Measurements from ENCODE around the gene OPN1SW.
A peak's percentile ranks its signal among the peaks of the same experiment; 100 is the strongest.

OPN1SW gene

DNA sequence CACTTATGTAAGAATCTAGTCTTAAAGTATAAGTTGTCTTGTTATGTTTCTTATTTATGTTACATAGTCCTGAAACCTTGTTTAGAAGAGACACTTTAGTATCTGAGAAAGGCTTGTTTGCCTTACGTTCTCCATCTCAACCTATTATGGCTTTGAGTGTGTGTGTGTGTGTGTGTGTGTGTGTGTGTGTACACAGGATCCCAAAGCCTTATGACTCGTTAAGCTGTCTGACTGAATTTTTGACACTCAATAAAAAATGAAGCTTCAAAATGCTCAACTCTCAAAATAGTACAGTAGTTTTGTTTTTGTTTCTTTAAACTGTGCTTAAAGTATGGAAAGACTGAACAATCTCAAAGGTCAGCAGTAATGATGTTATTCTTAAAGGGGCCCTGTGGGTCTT lies 18.4 kb downstream of the OPN1SW start:
- DNase-seq (ENCODE audit: low read depth) = no peak

DNA sequence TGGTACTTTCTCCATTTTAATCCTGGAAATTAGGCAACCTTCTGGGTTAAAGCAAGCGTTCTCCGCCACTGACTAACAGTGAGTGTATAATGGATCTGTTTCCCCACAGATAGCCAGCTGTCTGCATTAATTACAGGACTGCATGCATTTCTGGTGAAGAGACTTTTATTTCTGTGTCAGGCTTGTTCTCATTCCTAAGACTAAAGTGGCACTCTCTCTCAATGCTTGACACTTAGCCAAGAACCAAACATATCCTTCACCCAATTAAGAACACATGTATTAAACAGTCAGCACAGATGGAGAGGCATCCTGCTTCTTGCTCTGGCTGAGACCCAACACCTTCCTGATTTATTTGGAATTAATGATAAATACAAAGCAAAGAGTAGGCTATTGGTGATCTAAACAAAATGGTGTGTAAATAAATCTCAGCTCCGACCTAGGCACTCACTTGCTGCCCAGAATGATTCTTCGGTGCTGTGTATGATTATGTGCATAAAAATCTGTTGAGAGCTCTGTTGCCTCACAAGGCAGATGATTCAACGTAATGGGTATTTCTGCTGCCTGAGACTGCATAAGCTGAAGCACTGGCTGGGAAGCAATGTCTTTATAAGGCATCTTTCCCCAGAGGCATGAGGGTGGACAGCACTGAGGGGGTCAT lies 19.6 kb downstream of the OPN1SW start:
- DNase-seq (ENCODE audit: low read depth) = peak; percentile 97

DNA sequence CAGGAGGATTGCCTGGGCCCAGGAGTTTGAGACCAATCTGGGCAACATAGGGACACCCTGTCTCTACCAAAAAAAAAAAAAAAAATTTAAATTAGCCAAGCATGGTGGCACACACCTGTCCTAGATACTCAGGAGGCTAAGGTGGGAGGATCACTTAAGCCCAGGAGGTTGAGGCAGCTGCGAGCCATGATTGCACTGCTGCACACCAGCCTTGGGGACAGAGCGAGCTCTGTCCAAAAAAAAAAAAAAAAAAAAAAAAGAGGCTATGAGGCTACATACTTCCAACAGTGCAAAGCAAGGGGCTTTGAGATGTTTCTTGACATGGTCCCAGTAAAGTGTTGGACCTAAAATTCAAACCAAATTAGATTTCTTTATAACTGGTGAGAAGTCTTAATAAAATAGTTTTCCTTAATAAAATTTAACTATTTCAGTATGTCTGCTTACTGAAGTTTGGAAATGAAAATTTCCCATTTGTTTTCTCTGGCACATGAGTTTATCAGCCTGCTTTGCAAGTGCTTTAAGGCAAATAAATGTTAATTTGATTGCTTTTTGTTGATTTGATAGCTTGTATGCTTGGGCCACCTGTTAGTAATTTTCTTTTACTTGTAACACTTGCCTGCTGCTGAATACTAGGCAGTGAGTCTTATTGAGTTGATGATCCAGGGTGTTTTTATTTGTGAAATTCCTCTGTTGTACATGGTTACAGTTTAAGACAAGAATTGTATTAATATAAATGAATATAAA lies 20.3 kb downstream of the OPN1SW start:
- no peak for DNase-seq (ENCODE audit: low read depth)

DNA sequence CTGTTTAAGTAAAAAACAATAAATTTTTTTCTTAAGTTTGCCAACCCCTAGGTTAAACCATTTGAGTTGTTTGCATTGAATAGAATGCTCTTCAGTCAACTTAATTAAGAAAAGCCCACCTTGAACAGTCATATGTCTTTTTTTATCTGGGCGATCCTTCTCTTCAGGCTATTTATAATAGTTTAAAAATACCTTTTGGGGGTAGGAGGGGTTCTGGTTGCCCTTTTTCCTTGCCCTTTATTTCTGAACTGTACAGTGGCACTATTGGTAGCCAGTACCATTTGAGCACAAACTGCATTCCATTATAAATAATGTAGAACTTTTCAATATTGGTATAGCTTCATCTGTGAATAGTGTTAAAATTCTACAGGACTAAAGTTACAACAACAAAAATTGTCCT lies 23.3 kb downstream of the OPN1SW start:
- no peak for DNase-seq (ENCODE audit: low read depth)

DNA sequence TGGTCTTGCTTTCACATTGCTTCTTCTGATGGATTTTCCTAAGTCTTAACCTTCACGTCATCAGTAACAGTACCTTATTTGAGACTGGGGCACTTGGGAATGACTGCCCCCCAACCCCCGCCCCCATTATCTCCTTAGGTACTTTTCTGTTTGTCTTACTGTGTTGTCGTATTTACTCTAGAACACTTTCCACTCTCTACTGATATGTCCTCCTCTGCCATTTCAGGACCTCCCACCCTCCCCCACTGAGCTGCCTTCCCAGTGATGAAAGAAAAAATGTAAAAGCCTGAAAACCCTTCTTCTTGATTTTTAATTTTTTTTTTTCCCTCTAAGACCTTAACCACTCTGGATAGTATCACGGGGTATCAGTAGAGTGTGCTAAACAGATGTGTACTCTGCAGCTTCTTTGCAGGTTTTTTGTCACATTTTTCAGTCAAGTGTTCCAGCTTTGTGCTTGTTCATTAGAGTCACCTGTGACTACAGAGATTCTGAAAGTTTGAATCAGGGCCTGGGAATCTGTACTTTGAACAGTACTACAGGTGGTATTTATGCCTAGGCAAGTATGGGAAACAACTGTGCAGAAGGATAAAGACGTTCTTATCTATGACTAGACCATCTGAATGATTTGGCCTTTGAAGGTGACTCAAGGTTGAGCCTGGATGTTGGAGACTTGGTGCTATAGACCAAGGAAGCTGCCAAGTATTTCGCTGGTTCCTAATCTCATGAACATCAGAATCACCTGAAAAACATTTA lies 28.1 kb downstream of the OPN1SW start:
- no peak for DNase-seq (ENCODE audit: low read depth)

DNA sequence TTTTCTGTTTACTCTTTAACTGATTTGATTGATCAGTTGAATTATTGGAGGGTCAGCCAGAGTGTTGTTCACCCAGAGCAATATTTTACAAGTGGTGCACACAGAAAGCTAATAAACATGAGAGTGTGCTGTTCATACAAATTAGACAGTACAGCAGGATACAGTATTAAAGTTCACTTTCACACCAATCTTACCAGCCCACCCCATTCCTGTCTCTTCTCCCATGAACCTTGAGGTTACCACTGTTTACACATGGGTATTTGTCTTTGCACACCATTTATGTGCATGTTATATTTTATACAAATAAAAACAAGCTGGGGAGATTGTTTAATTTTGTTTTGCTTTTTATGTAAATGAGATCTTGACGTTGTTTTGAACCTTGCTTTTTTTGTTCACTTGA lies 29.9 kb downstream of the OPN1SW start:
- no peak for DNase-seq (ENCODE audit: low read depth)

DNA sequence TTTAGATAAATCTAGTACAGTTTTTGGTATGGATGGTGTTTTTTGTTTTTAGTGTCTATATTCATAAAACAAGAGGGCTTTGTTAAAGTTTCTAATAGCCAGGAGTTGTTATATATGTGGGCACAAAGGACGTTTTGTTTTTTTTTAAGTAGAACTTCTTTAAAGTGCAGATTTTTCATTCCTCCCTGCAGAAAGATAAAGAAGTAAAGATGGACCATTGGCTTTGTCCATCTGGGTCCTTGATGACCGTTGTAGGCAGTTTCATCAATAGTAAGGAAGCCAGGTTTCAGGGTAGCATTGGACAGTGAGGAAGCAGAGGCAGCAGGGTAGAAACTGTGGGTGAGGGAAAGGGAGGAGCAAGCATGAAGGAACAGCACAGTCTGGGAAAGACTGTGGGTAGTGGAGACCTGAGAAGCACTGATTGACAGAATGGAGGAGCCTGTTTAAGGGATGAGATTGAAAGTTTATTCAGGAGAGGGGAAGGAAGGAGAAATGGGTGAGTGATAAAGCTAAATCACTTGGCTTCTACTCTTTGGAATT lies 31.2 kb downstream of the OPN1SW start:
- DNase-seq (ENCODE audit: low read depth) = no peak

DNA sequence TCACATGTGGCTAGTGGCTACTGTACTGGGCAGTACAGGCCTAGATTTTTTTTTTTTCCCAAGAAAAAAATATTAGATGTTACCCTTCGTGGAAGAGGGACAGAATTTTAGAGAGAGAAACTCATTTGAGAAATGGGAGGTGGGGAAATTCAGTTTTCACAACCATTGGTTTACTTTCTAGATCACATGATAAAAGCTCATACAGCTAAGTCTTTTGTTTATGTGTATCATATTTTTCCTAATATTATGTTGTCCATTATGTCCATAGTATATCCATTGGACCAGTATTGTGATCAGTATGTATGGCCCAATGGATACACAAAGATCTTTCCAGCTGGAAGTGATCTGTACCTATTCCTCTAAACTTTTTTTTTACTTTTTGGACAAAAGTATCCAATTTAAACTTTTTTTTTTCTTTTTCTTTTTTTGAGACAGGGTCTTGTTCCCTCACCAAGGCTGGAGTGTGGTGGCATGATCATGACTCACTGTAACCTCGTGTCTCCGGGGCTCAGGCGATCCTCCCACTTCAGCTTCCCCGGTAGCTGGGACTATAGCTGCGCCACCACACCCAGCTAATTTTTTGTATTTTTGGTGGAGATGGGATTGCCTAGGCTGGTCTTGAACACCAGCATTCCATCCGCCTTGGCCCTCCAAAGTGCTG lies 32.4 kb downstream of the OPN1SW start:
- no peak for DNase-seq (ENCODE audit: low read depth)

DNA sequence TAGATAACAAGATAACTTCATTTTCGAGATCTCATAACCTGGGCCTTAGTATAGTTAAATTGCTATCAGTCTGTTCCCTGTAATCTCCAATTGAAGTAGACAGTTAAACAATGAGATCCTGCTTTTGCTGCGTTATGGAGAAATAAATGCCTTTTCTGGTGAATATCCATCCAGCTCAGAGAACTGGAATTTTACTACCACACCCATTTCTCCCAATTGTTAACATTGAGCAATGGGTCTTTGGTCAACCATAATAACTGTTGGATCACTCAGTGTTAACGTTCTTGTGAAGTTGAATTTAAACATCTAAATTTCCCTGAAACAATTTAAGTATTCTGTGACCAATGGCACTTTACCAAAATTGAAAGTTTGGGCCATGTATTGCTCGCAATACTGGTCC lies 33.4 kb downstream of the OPN1SW start:
- peak; percentile 76 for DNase-seq (ENCODE audit: low read depth)

DNA sequence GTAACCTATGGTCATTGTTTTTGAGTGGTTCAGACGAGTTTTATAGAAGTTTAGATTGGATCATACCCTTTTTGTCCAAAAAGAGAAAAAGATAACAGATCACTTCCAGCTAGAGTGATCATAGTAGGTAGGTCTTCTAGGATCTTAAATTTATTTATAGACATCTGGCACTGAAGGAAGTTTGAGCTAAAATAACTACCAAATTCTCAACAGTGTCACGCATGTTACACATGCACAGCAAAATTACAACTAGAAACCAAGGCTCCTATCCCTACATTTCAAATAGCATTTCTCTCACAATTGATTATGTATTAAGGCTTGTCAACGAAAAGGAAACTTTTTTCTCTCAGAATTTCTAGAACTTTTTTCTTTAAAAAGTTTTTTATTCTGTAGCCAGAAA lies 34.1 kb downstream of the OPN1SW start:
- no peak for DNase-seq (ENCODE audit: low read depth)

DNA sequence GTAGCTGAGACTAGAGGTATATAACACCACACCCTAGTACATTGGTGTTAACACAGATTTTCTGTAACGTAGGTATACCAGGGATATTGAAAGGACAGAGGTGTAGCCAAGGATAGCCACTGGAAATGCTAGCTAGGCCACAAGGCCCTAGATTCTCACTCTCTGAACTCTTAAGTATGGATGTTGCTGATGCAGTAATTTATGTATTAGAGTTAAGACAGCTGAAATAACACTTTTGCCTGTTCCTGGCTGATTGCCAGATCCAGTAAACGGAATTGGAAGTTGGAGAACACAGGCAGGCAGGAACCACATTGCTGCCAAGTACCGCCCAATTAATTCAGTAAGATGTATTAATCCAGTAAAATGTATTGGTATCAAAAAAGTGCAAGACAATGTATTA lies 34.6 kb downstream of the OPN1SW start:
- peak; percentile 28 for DNase-seq (ENCODE audit: low read depth)

DNA sequence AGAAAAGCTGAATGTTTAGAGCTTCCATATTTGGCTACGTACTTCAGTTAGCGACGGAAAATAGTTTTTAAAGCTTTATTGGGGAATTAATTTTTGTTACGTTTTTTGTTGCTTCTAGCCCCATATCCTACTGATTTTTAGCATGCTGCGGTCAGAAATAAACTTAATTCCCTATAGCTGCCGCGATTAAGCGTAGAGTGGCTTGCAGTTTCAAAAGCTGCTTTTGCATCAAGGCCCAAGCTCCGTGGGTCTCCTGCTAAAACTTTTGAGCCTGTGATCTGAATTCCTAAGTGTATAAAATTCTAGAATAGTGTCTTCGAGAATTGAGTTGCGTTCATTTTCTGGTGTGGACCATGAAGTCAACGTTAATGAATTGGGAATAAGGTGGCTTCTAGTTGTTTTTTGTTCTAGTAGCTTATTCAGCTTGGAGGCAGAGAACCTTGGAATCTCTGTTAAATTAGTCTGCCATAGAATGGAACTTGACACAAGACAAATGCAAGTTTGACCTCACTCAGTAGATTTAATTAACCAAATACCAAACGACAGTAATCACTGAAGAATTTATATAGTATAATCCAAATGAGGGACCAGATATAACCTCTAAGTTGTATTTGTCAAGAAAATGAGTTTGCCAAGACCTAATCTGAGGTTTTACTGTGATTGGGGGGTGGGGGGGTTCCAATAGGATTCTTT lies 35.5 kb downstream of the OPN1SW start:
- no peak for DNase-seq (ENCODE audit: low read depth)

DNA sequence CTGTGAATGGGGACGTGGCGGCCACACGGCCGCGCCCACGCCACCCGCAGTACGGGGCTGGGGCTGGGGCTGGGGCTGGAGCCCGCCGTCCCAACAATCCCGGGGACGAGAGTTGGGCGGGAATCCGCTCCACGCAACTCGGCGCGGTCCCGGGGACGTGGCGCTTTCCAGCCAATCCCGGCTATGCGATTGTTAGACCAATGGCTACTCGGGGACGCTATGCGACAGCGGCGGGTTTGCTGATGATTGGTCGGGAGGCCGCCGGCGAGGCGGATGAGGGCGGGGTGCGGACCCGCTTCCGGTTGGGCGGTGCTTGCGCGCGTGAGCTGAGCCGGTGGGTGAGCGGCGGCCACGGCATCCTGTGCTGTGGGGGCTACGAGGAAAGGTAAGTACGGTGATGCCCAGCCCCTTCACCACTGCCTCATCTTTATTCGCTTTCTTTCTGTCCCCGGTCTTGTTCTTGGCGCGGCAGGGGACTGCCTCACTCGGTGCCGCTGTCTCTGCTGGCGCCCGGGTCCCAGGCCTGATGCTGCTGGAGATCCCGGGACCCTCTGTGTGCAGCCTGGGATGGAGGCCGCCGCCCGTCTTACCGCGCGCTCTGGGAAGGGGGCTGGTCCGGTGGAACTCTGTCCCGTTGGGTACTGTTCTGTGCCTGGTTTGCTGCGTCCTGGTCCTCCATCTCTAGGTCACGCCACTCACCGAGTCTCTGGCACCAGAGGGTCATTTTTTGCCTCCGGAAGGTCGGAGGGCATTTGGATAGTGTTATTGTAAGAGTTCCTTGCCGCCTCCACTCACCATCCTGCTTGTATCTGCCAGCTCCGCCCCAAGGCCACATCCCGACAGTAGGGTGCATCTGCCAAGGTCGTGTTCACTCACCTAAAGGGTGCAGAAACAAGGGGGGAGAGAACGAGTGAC lies 36.3 kb downstream of the OPN1SW start, which contains the start of gene CALU:
TSS of gene CALU (plus strand) at position 312 of the 915 bp plus-strand sequence. CDS start 9,225 bp downstream, outside the sequence.
- DNase-seq (ENCODE audit: low read depth) = peak; percentile 98

DNA sequence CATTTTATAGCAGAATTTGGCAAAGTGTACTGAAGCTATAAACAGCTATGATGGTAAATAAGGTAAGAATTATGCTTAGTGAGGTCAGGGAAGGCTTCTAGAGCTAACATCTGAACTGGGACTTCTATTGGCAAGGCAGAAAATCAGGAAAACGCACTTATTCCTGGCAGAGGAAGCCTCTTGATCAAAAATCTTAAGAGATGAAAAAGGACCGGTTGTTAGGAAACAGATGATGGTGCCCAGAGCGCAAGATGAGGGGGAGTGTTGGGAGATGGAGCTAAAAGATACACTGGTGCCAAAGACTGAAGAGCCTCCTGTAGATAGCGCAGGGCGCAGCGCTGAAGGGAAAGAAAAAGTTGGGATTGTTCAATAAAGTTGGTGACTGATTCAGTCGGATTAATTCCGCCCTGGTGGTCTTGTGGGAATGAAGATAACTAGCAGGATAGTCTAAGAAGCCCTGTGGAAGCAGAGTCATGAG lies 37.0 kb downstream of the OPN1SW start:
- no peak for DNase-seq (ENCODE audit: low read depth)

DNA sequence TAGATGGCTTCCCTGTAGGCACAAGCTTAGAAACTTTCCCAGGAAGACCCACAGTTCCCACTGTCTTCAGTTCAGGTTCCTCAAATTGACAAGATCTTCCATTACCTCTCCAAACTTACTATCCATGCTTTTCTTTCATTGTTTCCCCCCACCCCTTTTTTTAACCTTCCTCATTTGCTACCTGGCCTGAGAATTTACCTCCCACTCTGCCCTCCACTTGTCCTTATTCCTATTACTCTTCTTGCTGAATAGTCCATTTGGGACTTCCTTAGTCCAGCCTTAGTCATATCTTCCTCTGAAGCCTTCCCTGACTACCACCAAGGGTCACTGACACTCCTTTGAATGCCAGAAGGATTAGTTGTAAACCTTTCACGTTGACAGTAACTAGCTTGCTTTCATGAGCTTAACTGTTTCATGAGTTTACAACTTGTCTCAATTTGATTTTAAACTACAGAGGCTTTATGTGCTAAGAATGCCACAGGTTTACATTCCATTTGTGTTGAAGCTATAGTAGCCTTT lies 37.7 kb downstream of the OPN1SW start:
- peak; percentile 17 for DNase-seq (ENCODE audit: low read depth)

DNA sequence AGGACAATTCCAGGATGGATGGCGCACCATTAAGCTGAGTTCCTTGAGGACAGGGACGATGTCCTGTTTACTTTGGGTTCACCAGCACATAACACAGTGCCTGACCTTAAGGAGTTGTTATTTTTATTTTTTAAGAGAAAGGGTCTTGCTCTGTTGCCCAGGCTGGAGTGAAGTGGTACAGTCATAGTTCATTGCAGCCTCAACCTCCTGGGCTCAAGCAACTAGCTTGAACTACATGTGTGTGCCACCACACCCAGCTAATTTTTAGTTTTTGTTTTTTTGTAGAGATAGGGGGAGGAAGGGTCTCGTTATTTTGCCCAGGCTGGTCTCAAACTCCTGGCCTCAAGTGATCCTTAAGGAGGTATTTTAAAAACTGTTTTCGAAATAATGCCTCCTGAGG lies 38.2 kb downstream of the OPN1SW start:
- DNase-seq (ENCODE audit: low read depth) = no peak

DNA sequence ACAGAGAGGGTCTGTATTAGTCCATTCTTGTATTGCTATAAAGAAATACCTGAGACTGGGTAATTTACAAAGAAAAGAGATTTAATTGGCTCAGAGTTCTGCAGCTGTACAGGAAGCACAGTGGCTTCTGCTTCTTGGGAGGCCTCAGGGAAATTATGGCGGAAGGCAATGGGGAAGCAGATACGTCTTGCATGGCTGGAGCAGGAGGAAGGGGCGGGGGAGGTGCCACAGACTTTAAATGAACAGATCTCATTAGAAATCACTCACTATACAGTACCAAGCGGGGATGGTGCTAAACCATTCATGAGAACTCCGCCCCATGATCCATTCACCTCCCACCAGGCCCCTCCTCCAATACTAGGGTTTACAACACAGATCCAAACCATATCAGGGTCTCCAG lies 40.2 kb downstream of the OPN1SW start:
- DNase-seq (ENCODE audit: low read depth) = no peak

DNA sequence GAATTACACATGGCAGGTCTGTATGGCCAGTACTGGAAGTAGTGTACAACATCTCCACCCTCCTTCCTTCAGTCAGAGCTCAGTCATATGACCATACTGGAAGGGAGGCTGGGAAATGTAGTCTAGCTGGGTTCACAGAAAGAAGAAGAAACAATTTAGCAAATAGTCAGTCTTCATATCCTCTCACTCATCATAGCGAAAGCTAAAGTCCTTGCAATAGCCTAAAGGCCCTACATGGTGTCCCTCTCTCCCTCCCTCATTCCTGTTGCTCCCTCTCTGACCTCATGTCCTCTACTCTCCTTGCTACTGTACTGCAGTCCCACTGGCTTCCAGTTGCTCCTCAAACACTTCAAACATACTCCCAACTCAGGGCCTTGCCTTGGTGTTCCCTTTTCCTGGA lies 40.7 kb downstream of the OPN1SW start:
- DNase-seq (ENCODE audit: low read depth) = no peak

DNA sequence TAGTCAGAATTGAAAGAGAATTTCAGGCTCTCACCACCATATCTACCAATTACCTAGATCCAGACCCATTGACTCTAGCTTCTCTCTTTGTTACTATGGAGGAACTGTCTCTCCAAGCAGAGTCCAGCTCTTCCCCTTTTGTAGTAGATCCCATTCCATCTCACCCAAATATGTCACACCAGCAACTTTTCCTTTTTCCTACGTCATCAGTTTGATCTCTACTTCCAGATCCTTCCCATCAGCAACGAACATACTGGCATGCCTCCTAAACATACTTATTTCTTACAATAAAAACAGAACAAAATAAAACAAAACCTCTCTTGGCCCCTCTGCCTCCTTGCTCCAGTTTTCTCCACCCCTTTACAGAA lies 42.3 kb downstream of the OPN1SW start:
- DNase-seq (ENCODE audit: low read depth) = no peak

Measured in fibroblast of gingiva (primary cell).